Stimulated activated CD8-positive, alpha-beta memory T cell treated with anti-CD3 and anti-CD28 coated beads, Interleukin-15, amount 100 ng/mL, for 48 hours (primary cell): Measurements from ENCODE around the gene SMTN.
"Not testable (repeated sequence)": the region's sequence is repeated elsewhere in the genome, so short reads cannot be mapped to it uniquely, and the experiment has no call there.

ENCODE experiments used
- DNase-seq, 2 donors: peaks; one replicate each; pipeline ENCODE4 v3.0.0-alpha.2; 2020; ENCODE audit warnings: low read depth in 2 of 2

The SMTN gene

DNA sequence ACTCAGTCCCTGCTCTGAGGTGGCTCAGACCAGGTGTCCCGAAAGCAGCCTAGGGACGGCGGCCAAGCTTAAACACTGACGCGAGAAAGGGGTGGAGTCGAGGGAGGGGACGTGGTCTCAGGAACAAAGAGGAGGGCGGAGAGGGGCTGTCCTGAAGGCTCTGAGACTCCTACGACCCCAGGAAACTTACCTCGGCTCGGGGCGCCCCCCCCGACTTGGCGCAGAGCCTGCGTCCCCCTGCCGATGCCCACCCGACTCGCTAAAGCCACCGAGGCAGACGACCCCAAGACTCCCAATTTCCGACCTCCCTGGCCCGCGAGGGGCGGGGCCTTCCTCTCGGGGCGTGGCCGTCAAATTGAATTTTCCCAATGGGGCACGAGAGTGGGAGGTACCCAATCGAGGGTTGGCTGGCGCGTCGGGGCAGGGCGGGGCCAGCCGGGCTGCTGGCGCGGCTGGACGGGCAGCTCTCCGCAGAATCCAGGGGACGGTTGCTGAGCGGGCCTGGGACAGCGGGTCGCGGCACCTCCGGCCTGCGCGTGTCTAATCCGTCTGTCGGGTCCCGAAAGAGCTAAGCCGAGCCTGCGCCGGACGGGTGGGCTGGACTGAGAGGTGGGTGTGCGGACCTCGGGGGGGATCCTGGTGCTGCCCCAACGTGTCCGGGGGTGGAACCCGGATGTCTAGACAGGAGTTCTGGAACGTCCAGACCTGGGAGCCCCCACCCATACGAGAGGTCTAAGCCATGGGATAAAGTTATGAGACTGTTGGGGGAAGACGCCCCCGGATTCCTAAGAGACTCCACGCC, at the start of gene SMTN:
SMTN (plus strand) TSS at position 471 of the 802 bp plus-strand sequence. CDS start 1,941 bp downstream, outside the sequence.
- DNase-seq: peak; percentile 78 to 85

DNA sequence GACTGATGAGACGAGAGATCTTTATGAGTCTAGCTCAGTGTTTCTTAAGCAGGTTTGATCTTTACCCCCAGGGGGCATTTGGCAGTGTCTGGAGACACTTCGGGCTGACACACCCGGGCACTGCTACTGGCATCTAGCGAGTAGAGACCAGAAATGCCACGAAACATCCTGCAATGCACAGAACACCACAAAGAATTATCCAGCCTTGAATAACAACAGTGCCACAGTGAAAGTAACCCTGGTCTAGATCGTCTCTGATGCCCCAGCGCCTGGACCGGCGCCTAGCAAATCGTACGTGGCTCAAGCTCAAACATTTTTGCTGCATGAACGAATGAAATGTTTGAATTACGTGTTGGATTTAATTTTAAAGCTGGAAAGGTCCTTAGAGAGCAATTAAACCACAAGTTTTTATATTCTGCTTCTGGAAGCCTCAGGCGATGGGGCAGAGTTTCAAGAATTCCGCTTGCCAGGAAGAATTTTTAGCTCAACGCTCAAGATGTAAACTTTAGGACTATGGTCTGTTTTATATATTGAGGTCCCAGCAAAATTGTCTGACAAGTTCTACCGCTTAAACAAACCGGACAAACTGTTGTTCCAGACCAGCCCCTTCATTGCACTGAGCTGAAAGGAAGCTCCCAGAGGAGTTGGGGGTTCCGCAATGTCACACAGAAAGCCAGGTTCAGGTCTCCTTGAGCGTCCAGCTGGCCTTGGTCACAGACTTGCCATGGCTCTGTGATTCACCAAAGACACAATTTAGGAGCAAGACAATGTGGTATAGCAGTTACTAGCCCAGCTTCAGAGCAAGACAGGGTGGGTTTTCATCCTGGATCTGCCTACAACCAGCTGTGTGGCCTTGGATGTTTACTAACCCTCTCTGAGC, 44.2 kb upstream of the SMTN start:
- no peak for DNase-seq

GRCh38 chr22:31038686-31039085, 42.4 kb upstream of the SMTN start:
- no peak for DNase-seq

- DNase-seq: no peak
Observed at GRCh38 chr22:31039393-31039792, 41.7 kb upstream of the SMTN start.

GRCh38 chr22:31040542-31041398, 40.3 kb upstream of the SMTN start:
- no peak for DNase-seq

- no peak for DNase-seq
Observed at GRCh38 chr22:31044262-31044861, 36.8 kb upstream of the SMTN start.

DNA sequence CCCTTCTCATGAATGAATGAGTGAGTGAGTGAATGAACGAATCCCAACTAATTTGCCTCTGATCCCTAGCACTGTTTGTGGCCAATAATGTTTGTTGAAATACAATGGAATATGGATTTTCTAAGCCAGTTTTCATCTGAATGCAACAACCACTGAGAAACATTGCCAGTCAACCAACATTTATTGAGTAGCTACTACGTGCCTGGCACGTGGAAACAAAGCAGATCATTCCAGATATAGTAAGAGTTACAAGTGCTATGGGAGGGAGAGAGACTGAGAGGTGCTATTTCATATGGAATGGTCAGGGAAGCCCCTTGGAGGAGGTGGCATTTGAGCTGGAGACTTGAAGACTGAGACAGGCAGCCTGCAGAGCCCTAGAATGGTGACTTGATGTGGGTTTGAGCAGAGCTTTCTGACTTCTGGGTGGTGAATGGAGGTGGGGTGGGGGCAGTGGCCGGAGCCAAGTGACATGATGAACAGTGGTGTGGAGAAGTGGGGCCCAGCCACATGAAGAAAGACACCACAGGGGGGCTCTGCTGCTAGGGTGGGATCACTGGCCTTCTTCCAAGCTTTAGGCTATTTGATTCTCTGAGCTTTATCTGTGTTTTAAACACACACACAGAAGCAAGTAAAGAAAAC, 35.1 kb upstream of the SMTN start:
- DNase-seq: no peak

DNA sequence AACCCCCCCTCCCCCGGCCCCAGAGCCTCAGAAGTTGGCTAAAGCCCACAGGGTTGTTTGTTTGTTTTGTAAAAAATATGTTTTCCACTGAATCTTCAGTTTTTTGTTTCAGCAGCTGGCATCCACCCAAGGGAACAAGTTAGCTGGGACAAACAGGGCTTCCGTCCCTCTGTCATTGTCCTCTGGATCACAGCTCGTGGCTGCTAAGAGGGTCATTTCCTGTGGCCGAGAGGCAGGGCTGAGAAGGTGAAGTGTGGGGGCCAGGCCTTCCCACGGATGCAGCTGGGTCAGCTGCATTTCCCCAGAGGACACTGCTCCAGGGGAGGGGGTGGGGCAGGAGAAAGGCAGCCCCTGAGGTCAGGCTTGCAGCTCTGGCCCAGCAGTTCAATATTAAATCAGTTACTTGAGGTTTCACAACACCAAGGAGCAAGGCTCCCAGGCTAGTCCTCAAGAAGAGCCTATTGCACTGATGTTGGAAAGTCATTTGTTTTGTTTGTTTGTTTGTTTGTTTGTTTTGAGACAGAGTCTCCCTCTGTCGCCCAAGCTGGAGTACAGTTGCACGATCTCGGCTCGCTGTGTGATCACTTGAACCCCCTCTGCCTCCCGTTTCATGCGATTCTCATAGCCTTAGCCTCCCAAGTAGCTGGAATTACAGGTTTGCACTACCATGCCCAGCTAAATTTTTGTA, 34.4 kb upstream of the SMTN start:
- DNase-seq: no peak

DNA sequence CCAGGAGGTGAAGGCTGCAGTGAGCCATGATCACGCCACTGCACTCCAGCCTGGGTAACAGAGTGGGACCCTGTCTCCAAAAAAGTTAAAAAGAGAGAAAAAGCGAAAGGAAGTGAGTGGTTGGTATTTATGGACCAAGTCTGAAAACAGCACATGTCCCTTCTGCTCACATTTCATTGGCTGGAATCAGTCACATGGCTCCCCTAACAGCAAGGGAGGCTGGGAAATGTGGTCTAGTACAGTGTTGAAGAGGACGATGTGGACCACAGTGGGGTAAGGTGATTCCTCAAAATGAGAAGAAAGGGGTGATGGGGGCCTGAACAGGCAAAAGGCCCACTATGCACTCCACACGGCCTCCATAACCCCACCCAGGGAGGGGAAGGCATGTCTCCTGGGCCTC, 32.5 kb upstream of the SMTN start:
- DNase-seq: no peak

- DNase-seq: no peak
Observed at GRCh38 chr22:31049815-31050420, 31.2 kb upstream of the SMTN start.

GRCh38 chr22:31055117-31055634, 25.9 kb upstream of the SMTN start:
- DNase-seq: no peak

DNA sequence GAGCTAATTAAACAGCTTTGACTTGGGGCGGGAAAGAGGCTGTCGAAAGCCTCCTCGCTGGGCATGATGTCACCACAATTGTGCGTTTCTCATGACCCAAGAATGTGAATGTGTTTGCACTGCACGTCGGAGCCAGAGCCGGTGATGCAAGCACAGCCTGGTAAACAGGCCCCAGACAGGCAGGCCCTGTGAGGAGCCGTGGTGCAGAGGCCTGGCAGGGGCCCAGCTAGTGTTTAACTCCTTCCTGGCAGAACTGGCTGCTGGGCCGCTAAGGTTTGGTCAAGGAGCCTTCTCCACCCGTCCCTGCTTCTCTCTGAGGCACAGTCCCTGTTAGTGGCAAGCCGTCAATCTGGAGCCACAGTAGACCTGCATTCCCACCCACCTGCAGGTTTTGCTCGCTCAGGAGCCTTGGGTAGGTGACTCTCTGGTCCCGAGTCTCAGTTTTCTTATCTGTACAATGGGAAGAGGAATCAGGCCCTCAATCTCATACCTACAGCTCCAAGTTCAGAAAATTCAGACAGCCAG, 25.4 kb upstream of the SMTN start:
- DNase-seq: no peak

DNA sequence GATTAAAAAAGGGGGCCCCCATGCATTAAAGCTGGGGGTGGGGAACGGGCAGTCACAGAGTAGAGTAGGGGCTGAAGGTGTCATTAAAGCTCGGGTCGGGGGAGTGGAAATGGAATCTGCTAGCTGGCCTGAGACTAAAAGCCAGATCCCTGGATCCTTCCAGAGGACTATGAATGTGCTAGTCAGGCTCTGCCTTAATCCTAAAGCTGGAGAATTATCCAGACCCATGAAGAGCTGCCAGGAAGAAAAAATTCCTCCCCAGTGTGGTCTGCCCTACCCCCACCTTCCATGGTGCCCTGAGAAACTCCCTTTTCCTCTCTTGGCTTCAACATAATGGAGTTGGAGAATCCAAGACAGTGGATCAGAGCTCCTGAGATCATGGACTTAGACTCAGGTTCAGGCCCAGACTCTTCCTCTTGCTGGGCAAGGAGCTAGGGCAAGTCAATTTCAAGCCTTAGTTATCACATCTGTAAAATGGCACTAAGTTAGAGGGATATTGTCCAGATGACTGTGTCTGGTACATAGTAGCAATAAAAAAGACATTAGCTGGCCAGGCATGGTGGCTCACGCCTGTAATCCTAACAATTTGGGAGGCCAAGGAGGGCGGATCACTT, 24.0 kb upstream of the SMTN start:
- no peak for DNase-seq

GRCh38 chr22:31059663-31060062, 21.5 kb upstream of the SMTN start:
- DNase-seq: not testable (repeated sequence)

- no peak for DNase-seq
Observed at GRCh38 chr22:31062566-31063230, 18.4 kb upstream of the SMTN start.

- DNase-seq: no peak
Observed at GRCh38 chr22:31064369-31064768, 16.7 kb upstream of the SMTN start.

GRCh38 chr22:31068970-31069369, 12.1 kb upstream of the SMTN start:
- no peak for DNase-seq

DNA sequence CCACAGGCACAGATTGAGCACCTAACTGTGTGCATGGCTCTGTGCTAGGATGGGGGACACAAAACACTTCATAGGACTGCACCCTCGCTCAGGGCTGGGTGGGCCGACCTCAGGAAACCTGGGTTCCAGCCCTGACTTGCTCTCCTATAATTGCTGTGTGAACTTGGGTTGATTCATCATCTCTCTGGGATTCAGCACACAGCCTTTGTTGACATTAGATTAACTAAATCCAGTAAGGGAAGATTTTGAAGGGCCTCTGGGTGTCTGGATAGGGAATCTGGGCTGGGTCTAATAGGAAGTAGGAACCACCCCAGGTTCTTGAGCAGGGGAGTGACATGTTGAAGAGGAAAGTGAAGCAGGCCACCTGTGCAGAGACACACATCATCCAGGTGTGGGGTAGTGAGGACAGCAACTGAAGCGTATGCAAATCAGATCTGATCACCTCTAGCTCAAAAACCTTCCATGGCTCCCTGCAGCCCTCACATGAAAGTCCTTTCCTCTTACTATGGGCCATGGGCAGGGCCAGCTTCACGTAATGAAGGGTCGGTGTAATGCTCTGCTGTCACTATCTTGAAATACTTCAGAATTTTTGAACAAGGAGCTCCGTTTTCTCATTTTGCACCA, 11.3 kb upstream of the SMTN start:
- not testable (repeated sequence) for DNase-seq
